ENCODE measurements around the gene HOXA4.

HOXA4 gene

GRCh38 chr7:27115221-27116026 lies 15.1 kb downstream of the HOXA4 start:
- DNase-seq = no peak

DNA sequence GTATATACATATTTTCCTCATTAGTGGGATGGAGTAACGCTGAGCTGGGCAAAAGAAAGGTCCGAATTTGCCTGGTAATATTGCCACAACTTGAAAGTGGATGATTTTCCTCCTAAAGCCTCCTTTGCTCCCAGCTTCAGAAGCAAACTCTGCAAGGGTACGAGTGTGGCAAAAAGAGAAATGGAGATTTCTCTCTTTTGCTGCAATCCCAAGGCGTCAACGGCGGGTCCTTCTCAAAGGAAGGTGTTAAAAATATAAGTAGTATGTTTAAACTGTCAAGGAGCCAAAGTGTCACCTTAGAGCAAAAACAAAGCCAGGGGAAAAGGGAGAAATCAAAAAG lies 15.7 kb downstream of the HOXA4 start:
- no peak for DNase-seq

- DNase-seq = no peak
Observed at GRCh38 chr7:27113991-27114769, 16.4 kb downstream of the HOXA4 start.

DNA sequence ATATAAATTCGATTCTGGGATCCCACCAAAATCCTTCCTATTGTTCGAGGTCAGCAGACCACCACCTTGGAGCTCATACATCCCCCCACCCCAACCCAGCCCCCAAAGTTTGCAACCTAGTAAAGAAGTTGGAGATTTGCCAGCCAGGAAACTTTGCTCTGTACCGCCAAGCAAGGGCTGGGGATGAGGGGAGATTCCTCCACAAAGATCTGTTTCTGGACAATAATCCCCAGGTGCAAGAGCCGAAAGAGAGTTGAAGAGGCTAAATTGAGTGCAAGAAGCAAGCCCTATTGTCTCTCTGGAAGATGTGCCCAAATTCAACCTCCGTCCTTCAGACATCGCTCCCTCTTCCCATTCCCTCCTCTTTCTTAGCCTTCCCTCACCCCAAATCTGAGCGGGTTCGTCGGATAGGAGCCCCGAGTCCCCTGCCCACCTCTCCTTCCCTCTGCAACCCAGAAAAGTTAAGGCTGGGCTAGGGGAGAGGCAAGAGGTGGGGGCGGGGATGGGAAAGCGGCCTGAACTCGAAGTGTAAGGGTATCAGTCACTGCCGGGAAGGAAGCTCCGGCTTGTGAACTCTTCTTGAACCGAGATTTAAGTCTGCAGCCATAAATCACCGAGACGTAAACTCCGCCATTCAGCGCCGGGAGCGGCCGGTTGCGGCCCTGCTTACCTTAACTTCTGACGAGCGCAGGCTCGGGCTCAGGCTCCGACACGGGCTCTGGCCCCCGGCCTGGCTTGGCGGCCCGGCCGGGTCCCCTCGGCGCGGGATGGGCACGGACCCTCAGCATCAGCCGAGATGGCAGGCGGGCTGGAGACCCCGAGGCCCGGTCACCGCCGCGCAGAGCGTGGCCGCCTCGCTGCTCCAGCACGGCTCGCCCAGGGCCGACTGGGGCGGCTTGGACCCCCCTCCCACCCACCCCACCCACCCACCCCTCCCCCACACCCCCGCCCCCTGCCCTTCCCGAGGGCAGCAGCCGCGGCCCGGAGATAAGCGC lies 17.3 kb downstream of the HOXA4 start:
- no peak for DNase-seq

DNA sequence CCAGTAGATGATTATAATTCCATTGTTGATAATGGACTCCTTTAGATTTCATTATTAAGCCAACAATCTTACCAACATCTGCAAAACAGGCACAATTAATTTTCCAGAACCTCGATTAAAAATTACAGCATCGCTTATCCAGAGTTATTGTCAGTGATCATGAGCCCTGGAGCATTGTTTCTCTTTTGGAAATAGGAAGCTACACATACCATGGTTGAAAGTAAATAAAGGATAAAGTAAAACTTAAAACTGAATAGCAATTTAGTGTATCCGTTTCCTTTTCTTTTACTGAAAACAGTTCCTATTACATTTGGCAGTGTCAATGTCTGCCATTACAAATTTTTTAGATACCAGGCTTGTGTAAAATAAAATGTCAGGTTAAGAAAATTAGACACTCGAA lies 18.2 kb downstream of the HOXA4 start:
- no peak for DNase-seq

DNA sequence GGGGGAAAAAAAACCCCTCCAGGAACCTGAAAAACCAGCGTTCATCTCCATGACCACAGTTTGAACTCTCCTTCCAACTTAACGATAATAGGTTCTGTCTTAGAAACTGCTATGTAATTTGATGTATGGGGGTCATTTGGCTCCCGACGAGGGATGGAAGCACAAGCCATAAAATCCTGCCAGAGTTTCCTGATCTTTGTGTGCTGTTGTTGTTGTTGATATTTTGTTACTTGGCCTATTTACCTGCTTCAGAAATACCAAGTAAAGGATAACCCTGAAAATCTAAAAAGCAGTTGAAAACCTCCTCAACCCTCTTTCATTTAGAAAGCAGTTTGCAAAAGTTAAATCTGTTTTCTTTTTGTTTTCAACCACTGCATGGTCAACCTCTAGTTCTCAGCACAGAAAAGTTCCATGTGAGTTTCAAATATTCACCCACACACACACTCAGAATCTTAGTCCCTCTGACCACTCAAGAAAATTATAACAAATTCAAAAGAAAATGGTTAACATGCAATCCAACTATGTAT lies 18.7 kb downstream of the HOXA4 start:
- DNase-seq = no peak

GRCh38 chr7:27111042-27111750 lies 19.4 kb downstream of the HOXA4 start:
- no peak for DNase-seq

- DNase-seq = no peak
Observed at GRCh38 chr7:27110186-27111031, 20.1 kb downstream of the HOXA4 start.

DNA sequence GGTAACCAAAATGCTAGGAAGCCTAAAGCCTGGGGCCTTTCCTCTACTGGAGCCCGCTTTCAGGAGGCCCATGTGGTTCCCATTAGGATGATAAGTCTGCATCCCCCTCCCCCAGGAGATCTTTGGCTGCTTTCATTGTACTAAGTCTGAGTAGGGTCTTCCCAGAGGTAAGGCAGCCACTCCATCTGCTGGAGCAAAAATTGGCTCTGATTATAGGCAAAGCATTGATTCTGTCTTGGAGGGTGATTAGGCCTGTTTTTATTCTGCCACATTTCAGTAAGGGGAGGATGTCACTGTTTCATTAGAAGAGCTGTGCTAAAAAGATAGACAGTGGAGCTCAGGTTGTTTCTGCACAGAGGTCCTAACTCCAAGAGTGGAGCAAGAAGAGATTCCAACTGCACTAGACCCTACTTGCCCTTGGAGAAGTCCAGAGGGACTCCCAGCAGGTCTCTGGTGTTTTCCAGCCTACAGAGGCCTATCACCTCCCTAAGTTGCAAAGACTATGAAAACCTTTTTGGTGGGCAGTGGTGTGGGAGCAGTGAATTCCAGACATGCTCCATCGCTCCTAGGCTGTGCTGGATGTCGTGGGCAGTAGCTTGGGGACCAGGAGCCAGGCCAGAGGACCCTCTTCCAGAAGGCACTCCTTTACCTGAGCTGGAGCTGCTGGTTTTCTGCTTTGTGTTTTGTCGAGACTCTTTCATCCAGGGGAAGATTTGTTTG lies 20.9 kb downstream of the HOXA4 start:
- DNase-seq = no peak

DNA sequence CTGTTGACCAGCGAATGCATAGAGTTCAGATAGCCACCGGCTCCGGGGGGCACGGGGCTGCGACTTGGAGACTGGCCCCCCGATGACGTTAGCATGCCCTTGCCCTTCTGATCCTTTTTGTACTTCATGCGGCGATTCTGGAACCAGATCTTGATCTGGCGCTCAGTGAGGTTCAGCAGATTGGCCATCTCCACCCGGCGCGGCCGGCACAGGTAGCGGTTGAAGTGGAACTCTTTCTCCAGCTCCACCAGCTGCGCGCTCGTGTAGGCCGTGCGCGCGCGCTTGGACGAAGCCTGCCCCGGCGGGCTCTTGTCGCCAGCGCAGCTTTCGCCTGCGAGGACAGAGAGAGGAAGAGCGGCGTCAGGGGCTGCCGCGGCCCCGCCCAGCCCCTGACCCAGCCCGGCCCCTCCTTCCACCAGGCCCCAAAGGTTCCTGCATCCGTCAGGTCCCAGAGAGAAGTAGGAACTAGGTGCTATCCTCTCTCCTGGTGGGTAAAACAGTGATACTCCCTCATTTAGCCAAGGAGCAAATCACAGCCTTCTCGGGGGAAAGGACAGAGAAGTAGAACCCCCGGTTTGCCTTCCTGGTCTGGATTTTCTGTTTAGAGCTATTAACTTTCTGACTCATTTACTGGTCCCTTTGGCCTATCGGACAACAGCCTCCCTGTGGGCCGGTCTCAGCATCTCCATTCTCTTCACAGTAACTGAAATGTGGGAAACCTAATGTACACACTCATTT lies 22.0 kb downstream of the HOXA4 start:
- DNase-seq = no peak

DNA sequence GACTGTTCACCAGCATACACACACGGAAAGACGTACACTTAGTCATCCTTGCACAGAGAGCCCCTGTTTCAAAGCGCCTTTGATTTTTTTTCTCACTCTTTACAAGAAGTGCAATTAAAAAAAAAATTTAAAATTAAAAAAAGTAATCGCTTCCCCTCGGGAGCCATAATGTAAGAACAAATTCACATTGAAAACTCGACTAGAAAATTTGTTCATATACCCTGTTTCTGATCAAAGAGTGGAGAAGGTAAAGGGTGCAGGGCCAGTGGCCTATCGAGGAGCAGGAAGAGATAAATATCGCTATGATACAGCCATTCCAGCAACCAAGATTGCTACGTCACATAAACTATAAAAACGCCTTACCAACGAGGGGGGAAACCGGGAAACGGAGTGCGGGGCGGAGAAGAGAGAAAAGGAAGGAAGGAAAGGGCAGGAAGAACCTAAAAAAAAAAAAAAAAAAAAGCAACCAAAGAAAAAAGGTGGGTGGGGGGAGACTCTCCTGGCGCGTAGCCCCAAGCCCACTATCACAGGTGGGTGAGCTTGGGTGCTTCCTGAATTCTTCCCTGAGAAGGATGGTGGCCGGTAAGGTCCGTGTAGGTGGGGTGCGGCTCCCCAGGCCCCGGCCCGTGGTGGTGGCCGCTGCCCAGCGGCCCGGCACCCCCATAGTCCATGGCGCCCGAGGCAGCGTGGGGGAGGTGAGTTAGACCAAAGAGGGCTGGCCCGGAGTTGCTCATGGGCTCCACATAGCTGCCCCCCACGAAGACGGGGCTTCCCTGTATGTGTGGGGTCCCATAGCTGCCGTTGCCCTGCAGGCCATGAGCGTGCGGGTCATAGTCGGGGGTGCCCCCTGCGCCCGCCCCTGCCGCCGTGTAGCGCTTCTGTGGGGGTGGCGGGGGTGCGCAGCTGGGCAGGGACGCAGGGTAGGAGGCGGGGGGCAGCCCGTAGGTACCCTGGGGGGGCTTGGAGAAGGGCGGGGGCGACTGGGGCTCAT lies 22.9 kb downstream of the HOXA4 start:
- no peak for DNase-seq

- no peak for DNase-seq
Observed at GRCh38 chr7:27106901-27107240, 23.7 kb downstream of the HOXA4 start.

DNA sequence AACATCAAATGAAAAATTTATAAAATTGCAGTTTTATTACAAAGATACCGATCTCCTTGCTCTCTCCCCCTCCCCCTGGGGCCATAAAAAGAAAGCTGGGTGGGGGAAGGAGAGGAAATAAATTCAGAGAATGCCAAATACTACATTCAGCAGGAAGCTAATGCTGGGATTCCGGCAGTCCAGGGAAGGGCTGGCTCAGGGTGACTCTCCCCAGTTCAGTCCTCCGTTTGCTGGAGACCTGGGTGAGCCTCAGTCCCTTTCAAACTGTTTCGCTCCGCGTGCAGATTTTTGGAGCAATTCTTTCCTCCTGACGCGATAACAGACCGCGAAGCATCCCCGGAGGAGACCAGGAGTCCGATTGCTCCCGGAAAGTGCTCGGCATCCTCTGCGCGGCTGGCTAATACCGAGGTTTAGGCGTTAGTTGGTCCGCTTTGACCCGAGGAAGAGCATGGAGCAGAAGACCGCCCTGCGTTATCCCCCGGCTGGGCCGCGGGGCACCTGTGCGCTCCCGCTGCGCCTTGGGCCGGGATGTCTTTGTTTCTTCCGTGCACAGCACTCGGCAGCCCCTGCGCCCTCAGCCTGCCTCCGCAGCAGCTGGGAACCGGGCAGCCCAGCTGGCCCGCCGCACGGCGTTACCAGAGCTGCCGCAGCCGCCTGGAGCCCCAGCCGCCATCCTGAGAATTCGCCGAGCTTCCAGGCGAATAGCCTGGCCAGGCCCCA lies 24.2 kb downstream of the HOXA4 start:
- no peak for DNase-seq

- no peak for DNase-seq
Observed at GRCh38 chr7:27105301-27106031, 25.1 kb downstream of the HOXA4 start.

GRCh38 chr7:27104341-27105058 lies 26.1 kb downstream of the HOXA4 start:
- DNase-seq = no peak

GRCh38 chr7:27103489-27104226 lies 26.9 kb downstream of the HOXA4 start:
- DNase-seq = no peak
